DLD1 (cell line): Measurements from ENCODE around the gene AOAH.
"Not testable (repeated sequence)": the region's sequence is repeated elsewhere in the genome, so short reads cannot be mapped to it uniquely, and the experiment has no call there.

Experiments
- in situ Hi-C: cut with HindIII; loops from 2 replicates; pipeline ENCODE4 v1.10.0; 2017; ENCODE audit warnings: low sequenced_read_pairs

Gene AOAH

DNA sequence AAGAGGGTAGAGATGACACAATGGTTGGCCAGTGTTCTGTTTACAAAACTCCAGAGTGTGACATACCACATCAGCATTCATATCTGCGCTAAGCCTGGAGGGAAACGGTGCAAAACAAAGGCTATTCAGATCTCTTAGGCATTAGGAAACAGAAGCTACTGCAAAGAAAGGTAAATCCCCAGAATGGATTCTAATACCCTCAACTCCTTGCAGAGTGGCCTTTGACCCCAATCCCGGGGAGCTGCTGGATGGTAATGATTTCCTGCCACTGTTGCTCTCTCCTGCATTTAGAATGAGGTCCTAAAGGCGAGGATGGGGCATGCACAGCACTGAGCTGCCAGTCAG is 65.2 kb downstream of the AOAH start:
- in situ Hi-C loops: no loop called here

DNA sequence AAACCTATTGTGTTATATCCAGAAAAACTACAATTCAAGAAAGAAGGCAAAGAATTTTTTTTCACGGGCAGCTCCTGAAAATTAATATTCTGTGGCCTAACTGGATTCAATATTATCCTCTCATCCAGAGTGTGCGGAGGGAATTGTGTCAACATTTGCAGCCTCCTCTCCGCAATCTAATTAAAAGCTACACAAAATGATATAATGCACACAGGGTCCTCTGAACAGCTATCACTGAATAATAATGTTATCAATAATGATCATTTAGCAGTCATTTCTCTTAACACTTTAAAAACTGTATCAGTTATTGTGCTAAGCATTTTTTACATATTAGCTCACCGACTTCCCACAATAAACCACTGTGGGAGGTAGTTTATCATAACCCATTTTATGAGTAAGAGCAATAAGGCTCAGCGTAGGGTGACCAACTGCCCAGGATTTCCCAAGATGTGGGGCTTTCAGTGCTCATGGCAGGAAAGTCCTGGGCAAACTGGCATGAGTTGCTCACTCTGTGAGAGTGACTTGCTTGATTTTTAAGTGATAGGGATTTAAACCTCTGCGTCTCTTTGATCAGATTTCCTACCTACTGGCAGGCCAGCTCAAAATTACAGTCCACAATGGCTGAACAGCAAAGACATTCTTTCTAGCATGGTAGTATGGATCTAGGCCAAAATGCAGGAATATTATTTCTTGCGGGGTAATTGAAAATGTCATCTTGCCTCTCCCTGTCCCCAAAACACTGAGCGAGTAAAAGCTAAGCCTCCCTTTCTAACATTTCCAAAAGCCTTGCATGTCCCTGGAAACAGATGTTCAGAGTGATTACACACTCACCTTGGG is 65.7 kb downstream of the AOAH start:
- in situ Hi-C loops: no loop called here

DNA sequence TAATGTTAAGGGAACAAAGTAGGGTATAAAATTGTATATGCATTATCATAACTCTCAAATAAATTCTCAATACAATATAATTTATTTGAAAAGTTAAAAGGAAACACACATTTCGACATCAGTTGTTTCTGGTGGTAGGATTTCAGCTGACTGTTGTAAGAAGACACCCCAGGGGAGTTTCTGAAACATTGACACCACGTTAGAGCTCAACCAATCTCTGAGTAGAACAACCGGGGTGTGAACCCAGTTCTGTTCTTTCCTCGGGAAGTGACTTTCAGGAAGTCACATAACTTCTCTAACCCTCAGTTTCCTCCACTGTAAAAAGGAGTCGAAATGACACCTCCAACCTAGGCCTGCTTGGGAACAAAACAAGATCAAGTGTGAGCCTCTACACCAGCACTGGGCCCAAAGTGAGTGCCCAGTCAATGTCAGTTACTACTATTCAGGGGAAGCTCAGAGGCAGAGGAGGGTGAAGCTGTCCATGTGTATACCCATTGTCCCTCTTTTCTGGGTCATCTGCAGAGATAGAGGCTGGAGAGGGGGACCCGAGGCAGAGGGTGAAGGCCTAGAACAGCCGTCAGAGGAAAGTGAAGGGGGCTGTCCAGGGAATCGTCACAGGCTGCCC is 67.1 kb downstream of the AOAH start:
- in situ Hi-C loops: no loop called here

DNA sequence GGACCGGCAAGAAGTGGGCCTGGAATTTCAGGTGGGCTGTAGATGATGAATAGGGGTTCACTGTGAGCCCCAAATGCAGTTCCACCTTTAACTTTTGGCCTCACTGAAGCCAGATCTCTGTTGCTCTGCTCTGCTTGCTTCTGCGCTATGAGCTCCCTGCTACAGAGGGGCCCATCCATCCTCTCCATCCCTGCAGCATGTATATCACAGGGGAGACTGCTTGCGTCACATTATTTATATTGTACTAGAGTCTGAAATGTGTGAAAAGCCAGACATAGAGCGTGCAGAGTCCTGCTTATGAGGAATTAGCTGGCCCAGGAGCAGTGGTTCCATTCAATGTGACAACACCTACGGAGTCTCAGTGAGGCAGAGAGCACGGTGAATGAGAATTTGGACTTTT is 69.9 kb downstream of the AOAH start:
- in situ Hi-C loops: no loop called here

DNA sequence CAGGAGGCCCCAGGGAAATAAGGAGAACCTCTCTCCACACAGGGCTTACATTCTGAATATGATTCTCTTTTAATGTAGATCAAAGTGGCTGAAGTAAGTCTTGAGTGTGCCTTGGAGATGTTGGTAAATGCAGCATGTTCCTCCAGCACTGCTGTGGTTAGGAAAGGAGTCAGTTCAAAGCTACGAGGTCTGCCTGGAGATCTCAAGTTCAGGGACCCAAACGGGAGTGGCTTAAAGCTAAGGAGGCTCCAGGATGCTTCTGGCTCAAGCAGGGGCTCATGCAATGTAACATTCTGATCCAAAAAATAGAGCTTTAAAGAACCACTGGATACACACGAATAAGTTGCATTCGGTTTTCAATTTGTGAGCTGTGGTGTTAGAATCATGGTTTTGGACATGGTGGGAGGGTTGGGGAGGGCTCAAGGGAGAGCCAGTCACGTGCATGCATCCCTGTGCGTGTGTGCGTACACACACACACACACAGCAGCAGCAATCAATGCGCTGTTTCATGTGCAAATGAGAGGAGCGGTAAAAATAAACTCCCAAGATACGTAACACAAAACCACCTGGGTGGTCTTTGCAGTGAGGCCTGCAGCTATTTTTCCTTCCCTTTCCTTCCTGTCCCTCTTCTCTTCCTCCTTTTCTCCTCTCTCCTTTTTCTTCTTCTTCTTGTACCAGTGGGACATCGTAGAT is 70.5 kb downstream of the AOAH start:
- in situ Hi-C loops: no loop called here

DNA sequence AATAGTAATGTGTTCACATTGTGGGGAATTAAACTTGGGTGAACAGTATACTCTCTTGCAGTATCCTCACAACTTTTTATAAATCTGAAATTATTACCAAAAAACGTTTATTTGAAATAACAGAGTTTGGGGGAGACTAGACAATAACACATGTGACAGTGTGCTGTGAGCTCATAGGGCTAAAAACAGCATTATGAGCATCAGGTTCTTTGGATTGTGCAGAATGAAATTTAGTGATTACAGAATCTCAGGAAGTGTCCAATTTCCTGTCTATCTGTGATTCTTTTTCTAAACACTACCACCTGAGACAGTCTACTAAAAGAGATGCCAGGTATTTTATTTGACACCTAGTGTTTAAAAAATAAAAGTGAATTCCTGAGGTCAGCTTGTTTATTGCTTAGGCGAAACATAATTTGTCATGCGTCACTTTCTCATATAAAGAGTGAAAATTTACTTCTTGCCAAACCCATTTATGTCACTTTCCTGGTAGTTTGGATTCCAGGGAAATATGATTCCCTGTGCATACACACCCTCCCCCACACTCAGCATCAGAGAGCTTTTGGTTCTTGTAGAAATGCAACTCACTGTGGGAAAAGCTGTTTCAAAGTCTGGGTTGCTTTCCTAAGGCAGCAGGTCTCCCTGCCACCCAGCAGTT is 71.2 kb downstream of the AOAH start:
- in situ Hi-C loops: no loop called here

DNA sequence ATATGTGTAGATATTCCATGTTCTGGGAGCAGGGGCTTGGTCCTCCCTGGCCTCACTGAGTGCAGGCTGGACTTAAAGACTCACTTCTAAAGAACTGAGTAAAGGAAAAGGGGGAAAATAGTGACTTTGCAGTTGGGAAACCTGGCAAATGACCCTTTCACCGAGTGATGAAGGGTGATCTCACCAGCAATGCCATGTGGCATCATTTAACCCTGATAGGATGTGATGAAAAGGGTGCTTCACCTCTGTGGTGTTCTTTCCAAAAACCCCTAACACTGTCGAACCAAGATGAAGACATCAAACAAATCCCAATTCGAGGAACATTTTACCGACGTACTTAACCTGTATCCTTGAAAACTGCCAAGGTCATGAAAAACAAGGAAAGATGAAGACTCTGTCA is 71.9 kb downstream of the AOAH start:
- in situ Hi-C loops: no loop called here

DNA sequence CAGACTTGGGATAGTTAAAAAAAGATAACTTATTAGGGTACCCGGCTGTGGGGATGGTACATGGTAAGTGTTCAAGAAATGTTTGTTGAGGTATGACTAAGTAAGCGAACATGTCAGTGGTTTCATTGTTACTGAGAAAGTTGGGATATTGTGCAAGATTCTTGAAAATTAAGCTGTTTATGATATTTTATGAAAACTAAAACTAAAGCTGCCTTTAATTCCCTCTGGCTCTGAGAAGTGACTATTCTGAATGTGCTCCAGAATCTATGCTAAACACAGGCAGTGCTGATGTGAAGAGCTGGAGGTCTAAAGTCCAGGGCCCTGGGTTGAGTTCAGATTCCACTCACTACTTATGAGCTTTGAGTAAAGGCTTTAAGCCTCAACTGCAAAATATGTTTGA is 72.9 kb downstream of the AOAH start:
- in situ Hi-C loops: no loop called here

DNA sequence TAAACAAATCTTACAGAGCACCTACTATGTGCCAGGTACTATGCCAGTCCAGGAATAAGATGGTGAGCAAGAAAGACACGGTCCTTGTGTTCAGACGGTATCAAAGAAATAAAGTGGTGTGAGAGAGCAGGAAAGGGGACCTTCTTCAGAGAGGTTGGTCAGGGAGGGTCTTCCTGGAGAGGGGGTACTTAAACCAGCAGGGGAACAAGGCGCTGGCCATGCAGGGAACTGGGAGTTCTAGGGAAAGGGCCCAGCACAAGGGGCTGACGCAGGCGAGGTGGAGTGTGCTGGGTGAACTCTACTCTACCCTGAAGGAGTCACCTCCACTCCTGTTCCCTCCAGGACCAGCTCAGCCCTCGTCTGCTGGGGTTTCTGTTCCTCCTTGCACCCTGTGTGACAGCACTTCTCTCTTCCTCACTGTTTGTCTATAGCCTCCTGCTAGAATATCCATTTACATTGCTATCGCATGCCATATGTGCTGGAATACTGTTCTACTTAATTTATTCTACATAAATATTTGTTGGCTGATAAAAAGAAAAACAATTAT is 73.5 kb downstream of the AOAH start:
- in situ Hi-C loops: no loop called here

DNA sequence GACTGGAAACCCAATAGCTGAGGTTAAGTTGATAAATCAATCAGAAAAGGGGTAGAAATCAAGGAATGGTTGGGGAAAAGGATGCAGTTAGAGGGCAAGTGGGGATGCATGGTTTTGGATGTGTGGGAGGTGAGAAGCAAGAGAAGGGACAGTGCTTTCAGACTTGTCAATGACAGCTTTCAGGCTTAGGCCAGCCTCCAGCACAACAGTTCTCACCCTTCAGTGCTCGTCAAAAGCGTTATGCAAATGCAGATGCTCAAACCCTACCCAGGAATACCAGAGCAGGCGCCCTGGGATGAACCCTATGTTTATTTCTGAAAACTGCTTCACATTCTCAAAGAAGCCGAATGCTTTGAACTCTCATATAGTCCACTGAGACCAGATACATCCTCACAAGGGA is 74.0 kb downstream of the AOAH start:
- in situ Hi-C loops: no loop called here

DNA sequence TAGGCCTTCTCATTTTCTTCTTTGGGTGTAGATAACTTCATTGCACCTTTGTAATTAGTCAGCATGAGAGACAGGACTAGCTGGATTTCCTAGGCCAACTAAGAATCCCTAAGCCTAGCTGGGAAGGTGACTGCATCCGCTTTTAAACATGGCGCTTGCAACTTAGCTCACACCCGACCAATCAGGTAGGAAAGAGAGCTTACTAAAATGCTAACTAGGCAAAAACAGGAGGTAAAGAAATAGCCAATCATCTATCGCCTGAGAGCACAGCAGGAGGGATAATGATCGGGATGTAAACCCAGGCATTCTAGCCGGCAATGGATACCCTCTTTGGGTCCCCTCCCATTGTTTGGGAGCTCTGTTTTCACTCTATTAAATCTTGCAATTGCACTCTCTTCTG is 75.0 kb downstream of the AOAH start:
- in situ Hi-C loops: not testable (repeated sequence)

DNA sequence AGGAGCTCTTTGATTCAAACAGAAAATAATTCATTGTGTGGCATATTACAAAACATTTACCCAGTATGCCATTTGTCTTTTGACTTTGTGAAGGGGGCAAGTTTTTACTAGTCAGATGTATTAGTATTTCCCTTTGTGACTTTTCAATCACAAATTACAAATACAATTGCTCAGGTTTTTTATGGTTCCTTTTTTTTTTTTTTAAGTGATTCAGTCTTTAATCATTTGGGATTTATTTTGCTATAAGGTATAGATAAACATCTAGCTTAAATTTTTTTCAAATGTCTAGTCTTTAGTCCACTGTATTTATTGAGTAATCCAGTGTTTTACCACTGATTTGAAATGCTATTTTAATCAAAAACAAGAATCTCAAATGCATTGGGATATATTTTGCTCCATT is 75.9 kb downstream of the AOAH start:
- in situ Hi-C loops: no loop called here

DNA sequence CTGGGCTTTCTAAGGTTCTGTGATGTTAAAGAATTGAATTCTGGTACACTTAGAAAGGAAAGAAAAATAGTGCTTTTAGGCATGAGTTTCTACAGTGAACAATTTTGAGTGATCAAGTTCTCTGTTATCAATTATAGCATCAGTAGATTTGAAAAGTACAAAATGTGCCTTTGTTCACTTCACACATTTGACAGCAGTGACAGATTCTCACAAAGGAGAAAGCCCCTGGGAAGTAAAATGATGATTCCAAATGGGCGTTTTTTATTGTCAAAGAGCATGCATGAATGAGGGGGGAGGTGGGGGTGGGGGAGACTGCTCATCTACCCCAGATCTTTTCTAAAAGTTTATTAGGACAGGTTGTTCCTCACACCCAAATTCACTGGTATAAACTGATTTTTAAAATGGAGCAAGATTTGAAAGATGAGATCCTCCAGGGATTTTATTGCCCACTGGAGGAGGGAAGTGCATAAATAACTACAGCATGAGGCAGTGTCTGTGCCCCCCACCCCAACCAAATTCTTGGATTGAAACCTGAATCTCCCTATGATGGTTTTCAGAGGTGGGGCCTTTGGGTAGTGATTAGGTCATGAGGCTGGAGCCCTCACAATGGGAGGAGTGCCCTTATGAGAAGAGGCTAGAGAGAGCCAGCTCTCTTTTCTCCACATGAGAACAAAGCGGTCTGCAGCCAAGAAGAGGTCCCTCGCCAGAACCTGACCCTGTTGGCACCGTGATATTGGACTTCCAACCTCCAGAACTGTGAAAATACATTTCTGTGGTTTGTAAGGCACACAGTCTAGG is 79.5 kb downstream of the AOAH start:
- in situ Hi-C loops: no loop called here

DNA sequence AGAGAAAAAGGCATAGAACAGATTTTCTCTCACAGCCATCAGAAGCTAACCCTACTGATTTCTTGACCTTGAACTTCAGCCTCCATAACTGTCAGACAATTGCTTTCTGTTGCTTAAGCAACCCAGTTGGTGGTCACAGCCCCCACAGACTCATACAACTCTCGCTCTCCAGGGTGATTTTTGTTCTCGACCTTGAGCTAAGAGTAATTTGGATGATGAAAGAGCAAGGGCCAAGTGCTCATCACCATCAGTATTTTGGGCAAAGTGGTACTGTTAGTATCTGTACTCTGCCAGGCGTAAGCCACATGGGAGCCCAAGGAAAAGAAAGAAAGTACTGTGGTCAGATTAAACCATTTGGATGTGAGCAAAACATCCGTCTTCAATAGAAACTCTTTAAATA is 81.9 kb downstream of the AOAH start:
- in situ Hi-C loops: no loop called here

DNA sequence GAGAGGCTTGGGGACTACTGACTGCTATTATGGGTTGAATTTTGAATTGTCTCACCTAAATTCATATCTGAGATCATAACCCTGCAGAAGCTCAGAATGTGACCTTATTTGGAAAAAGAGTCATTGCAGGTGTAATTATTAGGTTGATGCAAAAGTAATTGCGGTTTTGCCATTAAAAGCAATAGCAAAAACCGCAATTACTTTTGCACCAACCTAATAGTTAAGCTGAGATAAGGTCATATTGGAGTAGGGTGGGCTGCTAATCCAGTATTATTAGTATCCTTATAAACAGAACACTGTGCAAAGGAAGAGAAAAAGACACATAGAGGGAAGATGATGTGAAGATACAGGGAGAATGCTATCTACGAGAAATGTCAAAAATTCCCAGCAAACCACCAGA is 82.3 kb downstream of the AOAH start:
- in situ Hi-C loops: no loop called here

DNA sequence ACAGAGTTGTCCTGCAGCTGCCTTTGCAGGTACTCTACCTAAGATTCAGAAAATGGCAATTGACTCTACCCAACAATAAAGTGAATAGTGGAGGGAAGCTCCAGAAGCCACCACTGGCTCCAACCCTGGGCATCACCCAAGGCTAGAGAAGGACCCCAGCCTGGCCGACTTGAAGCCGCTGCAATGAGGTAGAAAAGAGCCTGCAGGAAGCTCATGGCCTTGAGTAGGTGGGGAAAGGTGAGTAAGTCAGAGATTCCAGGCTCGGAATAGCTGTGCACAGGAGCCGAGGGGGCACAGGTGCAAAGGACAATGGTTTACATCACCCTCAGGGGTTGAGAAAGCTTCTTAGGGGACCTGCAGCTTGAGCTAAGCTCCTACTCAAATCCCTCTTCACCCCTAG is 83.6 kb downstream of the AOAH start:
- in situ Hi-C loops: no loop called here

DNA sequence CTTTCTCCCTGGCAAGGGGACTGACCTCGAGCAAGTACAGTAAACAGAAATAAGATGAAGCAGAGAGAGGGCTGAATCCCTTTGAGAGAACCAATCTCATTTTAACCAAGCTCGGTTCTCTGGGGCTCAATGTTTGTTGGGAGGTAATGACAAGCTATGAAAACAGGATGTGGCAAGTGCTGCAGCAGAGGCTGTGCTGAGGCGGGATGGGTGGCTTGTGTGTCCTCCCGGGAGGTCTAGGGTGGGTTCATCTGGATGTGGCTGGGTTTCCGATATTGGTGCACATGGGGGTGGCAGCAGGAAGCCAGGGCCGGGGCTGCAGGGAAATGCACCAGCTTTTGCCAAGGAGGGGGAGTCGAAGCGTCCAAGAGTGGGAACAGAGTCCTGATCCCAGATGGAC is 84.5 kb downstream of the AOAH start:
- in situ Hi-C loops: no loop called here

DNA sequence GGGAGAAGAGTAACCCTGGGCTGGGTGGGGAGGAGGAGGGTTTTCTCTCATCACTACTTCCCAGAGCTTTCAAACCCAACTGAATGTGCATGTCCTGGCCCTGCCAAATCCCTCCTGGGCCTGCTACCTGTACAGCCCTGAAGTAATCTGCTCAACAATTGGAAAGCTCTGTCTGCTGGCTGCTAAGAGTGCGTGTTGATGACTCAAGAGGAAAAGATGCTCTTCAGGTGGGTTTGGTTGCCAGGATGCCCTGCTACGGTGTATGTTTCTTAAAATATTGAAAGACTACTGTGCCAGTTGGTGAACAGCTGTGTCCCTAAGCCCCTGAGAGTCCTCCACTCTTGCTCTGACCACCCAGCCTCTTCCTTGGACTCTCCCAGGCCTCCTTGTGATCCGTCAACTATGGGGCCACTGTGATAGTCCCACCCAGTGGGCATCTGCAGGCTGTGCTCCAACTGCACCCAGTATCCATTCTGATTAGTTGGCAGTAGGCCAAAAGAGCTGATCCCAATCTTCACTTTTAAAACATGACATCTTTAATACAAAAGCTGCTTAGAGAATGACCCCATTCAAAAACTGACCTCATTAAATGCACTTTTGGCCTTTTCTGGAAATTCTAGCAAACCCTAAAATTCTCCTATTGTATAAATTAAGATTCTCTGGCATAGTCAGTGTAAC is 85.6 kb downstream of the AOAH start:
- in situ Hi-C loops: no loop called here

DNA sequence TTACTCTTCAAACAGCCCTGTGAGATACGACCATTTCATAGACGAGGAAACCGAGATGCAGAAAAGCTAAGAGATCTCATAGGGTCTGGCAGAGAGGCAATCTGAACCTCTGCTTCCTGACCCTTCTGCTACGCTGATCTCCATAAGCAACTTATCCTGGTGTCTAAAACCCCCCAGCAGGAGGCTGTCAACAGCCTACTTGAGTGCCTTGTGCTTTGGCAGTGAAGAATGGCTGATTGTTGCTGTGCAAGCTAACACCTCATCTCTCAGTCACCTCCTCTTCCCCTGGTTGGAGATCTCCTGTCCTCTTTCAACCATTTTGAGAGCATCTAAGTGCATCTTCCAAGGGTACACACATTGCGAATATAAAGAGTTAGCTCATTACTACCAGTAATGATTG is 86.2 kb downstream of the AOAH start:
- in situ Hi-C loops: no loop called here

DNA sequence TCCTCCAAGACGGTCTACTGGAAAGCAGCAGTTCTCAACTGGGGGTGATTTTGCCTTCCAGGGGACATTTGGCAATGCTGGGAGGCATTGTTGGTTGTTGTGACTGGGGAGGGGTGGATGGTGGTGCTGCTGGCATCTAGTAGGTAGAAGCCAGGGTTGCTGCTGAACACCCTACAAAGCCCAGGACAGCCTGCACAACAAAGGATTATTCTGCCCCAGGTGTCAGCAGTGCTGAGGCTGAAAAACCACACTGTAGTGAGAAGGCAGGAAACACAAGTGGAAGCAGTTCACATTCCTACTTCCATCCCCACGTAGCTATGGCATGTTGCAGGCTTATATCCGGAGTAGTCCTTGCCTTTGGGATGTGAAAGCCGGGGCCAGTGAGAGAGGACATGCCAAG is 86.9 kb downstream of the AOAH start:
- in situ Hi-C loops: no loop called here
